Endothelial cell of umbilical vein (primary cell): ENCODE measurements around the gene ANKRD39.

Experiments
- CTCF ChIP-seq, 2 donors: IDR thresholded peaks; 1 replicate in 1 of 2; 2 replicates in 1 of 2; pipeline ENCODE4 v1.5.1; 2011; ENCODE audit warnings: low read length in 2 of 2, mild to moderate bottlenecking in 2 of 2, moderate library complexity in 2 of 2, control low read depth in 1 of 2, inconsistent platforms in 1 of 2, low read depth in 1 of 2; ENCODE audit not compliant: insufficient read depth in 1 of 2; ENCODE audit errors: extremely low read depth in 1 of 2
- EZH2 ChIP-seq: IDR thresholded peaks from 2 replicates; pipeline ENCODE4 v1.6.1; 2012; ENCODE audit warnings: borderline replicate concordance, low read depth, mild to moderate bottlenecking, moderate library complexity, low read length, inconsistent platforms; ENCODE audit not compliant: severe bottlenecking
- MAX ChIP-seq: IDR thresholded peaks from 2 replicates; pipeline ENCODE4 v1.6.1; 2011; ENCODE audit not compliant: insufficient read depth, insufficient read length
- POLR2A ChIP-seq: IDR thresholded peaks from 2 replicates; pipeline ENCODE4 v1.6.1; 2012; ENCODE audit warnings: low read depth, mild to moderate bottlenecking, control low read depth, low read length
- POLR2AphosphoS5 ChIP-seq: IDR thresholded peaks from 2 replicates; pipeline ENCODE4 v1.6.1; 2012; ENCODE audit warnings: low read depth, mild to moderate bottlenecking, control low read depth, low read length, moderate library complexity; ENCODE audit not compliant: insufficient read depth

GRCh38 chr2:96895746-96896651 is 38.2 kb upstream of the ANKRD39 start:
- no peak for TF ChIP-seq POLR2A
- TF ChIP-seq CTCF (IDR thresholded peaks at IDR 0.05; ENCODE audit: extremely low read depth in 1 of 2, insufficient read depth in 1 of 2, low read depth in 1 of 2, low read length in 2 of 2) = no peak
- TF ChIP-seq POLR2AphosphoS5 = no peak
- no peak for TF ChIP-seq EZH2
- no peak for TF ChIP-seq MAX
